Astrocyte (in vitro differentiated cells and primary cell): ENCODE data around the gene COX7B2. TPM values are rescaled to one million over a fixed set of nuclear protein-coding genes. Genes with fewer than 3 reads are reported as not detected.

Experiments
- DNase-seq: peaks from one replicate; pipeline ENCODE4 v3.0.0-alpha.2; 2010; ENCODE audit warnings: low read depth
- FAIRE-seq: peaks from 2 replicates; lab custom pipeline; 2011; peaks lifted over from hg19 to GRCh38; lab: Jason Lieb, UNC
- H2AFZ ChIP-seq: 2 replicates; pipeline ENCODE4 v1.6.0; 2012; ENCODE audit warnings: low read depth, low read length, inconsistent platforms
- H3K27ac ChIP-seq: 2 replicates; pipeline ENCODE4 v1.5.1; 2011; ENCODE audit warnings: low read depth, low read length, inconsistent platforms
- H3K27me3 ChIP-seq: 2 replicates; pipeline ENCODE4 v1.6.0; 2011; ENCODE audit warnings: low read length, inconsistent platforms; ENCODE audit not compliant: insufficient read depth
- H3K36me3 ChIP-seq: 2 replicates; pipeline ENCODE4 v1.5.1; 2011; ENCODE audit warnings: low read length, inconsistent platforms; ENCODE audit not compliant: insufficient read depth
- H3K4me1 ChIP-seq: 2 replicates; pipeline ENCODE4 v1.5.1; 2011; ENCODE audit warnings: low read length, inconsistent platforms; ENCODE audit not compliant: insufficient read depth
- H3K4me2 ChIP-seq: 2 replicates; pipeline ENCODE4 v1.6.0; 2012; ENCODE audit warnings: low read length, inconsistent platforms
- H3K4me3 ChIP-seq: 2 replicates; pipeline ENCODE4 v1.5.1; 2011; ENCODE audit warnings: low read depth, mild to moderate bottlenecking, low read length, inconsistent platforms; ENCODE audit not compliant: insufficient read depth
- H3K79me2 ChIP-seq: 2 replicates; pipeline ENCODE4 v1.6.0; 2012; ENCODE audit warnings: mild to moderate bottlenecking, low read length, inconsistent platforms; ENCODE audit not compliant: insufficient read depth
- H3K9ac ChIP-seq: 2 replicates; pipeline ENCODE4 v1.6.0; 2012; ENCODE audit warnings: mild to moderate bottlenecking, low read length, inconsistent platforms
- H3K9me3 ChIP-seq: 2 replicates; pipeline ENCODE4 v1.5.1; 2012; ENCODE audit warnings: low read depth, mild to moderate bottlenecking, low read length, inconsistent platforms; ENCODE audit not compliant: insufficient read depth
- H4K20me1 ChIP-seq: 2 replicates; pipeline ENCODE4 v1.6.0; 2012; ENCODE audit warnings: low read length, inconsistent platforms; ENCODE audit not compliant: insufficient read depth
- H3K27ac Mint-ChIP-seq: one replicate; pipeline ENCODE4 v1.8.0; 2021; ENCODE audit warnings: mild to moderate bottlenecking, mixed read lengths; ENCODE audit not compliant: unreplicated experiment
- H3K27me3 Mint-ChIP-seq: one replicate; pipeline ENCODE4 v1.8.0; 2021; ENCODE audit warnings: low read depth, mixed read lengths; ENCODE audit not compliant: unreplicated experiment
- H3K36me3 Mint-ChIP-seq: one replicate; pipeline ENCODE4 v1.8.0; 2021; ENCODE audit warnings: low read depth, mixed read lengths; ENCODE audit not compliant: unreplicated experiment
- H3K4me1 Mint-ChIP-seq: one replicate; pipeline ENCODE4 v1.8.0; 2021; ENCODE audit warnings: low read depth, mixed read lengths; ENCODE audit not compliant: unreplicated experiment
- H3K4me3 Mint-ChIP-seq: one replicate; pipeline ENCODE4 v1.8.0; 2021; ENCODE audit warnings: mild to moderate bottlenecking, moderate library complexity, mixed read lengths; ENCODE audit not compliant: unreplicated experiment
- H3K9me3 Mint-ChIP-seq: one replicate; pipeline ENCODE4 v1.8.0; 2021; ENCODE audit warnings: mild to moderate bottlenecking, mixed read lengths; ENCODE audit not compliant: unreplicated experiment
- EZH2 ChIP-seq: IDR thresholded peaks from 2 replicates; pipeline ENCODE4 v1.6.1; 2012; ENCODE audit warnings: mild to moderate bottlenecking, low read length, inconsistent platforms; ENCODE audit not compliant: insufficient read depth
- total RNA-seq: library from RNA; stranded (reverse); gene quantifications from 2 replicates; pipeline ENCODE4 v1.2.1, GENCODE V29; 2021
- TF ChIP-seq, protein P1 (sequence below): IDR thresholded peaks from 2 replicates; pipeline ENCODE4 v1.5.1; 2011; ENCODE audit warnings: low read depth, mild to moderate bottlenecking, inconsistent platforms, low read length, moderate library complexity; ENCODE audit not compliant: insufficient read depth

The COX7B2 gene
- total RNA-seq, 1 donor from 2014 or later, result not detected

GRCh38 chr4:46946919-46947536 lies 38.0 kb upstream of the COX7B2 start:
- peak overlapping the region; percentile 31 for H2AFZ ChIP-seq
- no peaks in the 10 kb centered on the region for H3K27me3 ChIP-seq
- DNase-seq, result peak; percentile 35
- H3K9ac ChIP-seq, result peak overlapping the region; percentile 22
- peak overlapping the region; percentile 31 for H3K4me2 ChIP-seq
- H3K9me3 ChIP-seq, result no peaks in the 10 kb centered on the region
- no peak overlapping the region for H3K4me3 Mint-ChIP-seq
- H3K9me3 Mint-ChIP-seq, result no peaks in the 10 kb centered on the region
- no peaks in the 10 kb centered on the region for H4K20me1 ChIP-seq
- peaks cover 5% of the 10 kb centered on the region for H3K4me1 Mint-ChIP-seq
- no peaks in the 10 kb centered on the region for H3K36me3 Mint-ChIP-seq
- H3K27ac Mint-ChIP-seq, result peak overlapping the region; percentile 78
- H3K36me3 ChIP-seq, result no peaks in the 10 kb centered on the region
- no peaks in the 10 kb centered on the region for H3K4me1 ChIP-seq
- TF ChIP-seq, protein P1, sequence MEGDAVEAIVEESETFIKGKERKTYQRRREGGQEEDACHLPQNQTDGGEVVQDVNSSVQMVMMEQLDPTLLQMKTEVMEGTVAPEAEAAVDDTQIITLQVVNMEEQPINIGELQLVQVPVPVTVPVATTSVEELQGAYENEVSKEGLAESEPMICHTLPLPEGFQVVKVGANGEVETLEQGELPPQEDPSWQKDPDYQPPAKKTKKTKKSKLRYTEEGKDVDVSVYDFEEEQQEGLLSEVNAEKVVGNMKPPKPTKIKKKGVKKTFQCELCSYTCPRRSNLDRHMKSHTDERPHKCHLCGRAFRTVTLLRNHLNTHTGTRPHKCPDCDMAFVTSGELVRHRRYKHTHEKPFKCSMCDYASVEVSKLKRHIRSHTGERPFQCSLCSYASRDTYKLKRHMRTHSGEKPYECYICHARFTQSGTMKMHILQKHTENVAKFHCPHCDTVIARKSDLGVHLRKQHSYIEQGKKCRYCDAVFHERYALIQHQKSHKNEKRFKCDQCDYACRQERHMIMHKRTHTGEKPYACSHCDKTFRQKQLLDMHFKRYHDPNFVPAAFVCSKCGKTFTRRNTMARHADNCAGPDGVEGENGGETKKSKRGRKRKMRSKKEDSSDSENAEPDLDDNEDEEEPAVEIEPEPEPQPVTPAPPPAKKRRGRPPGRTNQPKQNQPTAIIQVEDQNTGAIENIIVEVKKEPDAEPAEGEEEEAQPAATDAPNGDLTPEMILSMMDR, result no peak
- no peak for TF ChIP-seq EZH2
- peak overlapping the region; percentile 45 for H3K27ac ChIP-seq
- no peaks in the 10 kb centered on the region for H3K79me2 ChIP-seq
- H3K4me3 ChIP-seq, result no peak overlapping the region
- H3K27me3 Mint-ChIP-seq, result peaks cover 1% of the 10 kb centered on the region
- no peak for FAIRE-seq

DNA sequence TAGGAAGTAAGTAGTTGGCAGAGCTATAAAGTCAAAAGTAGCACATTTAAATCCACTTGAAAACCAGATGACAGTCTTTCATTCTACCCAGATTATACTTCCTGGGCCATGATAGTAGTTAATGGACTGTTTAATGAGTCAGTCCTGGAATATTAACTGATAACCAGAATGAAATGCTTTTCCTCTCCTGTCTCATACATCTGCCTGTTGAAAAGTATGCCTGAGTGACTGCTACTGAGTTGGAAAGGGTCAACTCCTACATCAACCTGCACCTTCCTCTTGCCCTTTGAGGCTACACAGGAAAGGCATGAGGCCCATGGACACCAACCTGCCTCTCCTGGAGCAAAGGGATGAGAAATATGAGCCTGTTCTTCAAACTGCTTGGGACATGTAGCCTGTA lies 36.0 kb upstream of the COX7B2 start:
- FAIRE-seq (no peak), DNase-seq (no peak)
- H3K4me1 Mint-ChIP-seq, result peaks cover 1% of the 10 kb centered on the region
- H3K4me2 ChIP-seq, result no peak overlapping the region
- H3K9ac ChIP-seq, result no peak overlapping the region
- H3K27me3 Mint-ChIP-seq, result peaks cover 1% of the 10 kb centered on the region
- H3K9me3 ChIP-seq, result no peaks in the 10 kb centered on the region
- H3K79me2 ChIP-seq, result no peaks in the 10 kb centered on the region
- no peaks in the 10 kb centered on the region for H3K36me3 Mint-ChIP-seq
- H3K4me3 Mint-ChIP-seq, result no peak overlapping the region
- TF ChIP-seq, protein P1, result no peak
- no peak for TF ChIP-seq EZH2
- no peaks in the 10 kb centered on the region for H3K36me3 ChIP-seq
- no peaks in the 10 kb centered on the region for H3K27me3 ChIP-seq
- no peak overlapping the region for H3K4me3 ChIP-seq
- H3K4me1 ChIP-seq, result no peaks in the 10 kb centered on the region
- no peak overlapping the region for H3K27ac ChIP-seq
- H3K9me3 Mint-ChIP-seq, result no peaks in the 10 kb centered on the region
- H3K27ac Mint-ChIP-seq, result no peak overlapping the region
- no peak overlapping the region for H2AFZ ChIP-seq
- no peaks in the 10 kb centered on the region for H4K20me1 ChIP-seq

DNA sequence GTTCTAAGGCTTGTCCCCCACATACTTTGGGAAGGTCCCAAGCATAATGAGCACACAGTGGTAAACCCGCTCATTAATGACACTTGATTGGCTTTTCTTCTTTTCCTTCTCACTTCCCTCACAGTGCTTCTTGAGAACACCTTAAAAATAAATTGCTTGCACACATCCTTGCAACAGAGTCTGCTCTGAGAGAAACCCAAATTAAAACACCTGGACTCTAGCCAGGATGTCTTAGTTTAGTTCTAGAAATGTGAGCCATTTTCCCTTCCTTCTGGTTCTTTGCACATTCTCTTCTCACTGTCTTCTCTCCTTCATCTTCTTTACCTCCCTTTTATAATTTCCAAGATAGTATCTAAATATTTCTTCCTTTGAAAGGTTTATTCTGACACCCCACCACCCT lies 35.3 kb upstream of the COX7B2 start:
- H3K4me1 ChIP-seq, result no peaks in the 10 kb centered on the region
- H3K4me3 ChIP-seq, result no peak overlapping the region
- Mint-ChIP-seq H3K27ac (no peak overlapping the region), H3K36me3 (no peaks in the 10 kb centered on the region), H3K27me3 (peaks cover 1% of the 10 kb centered on the region), H3K4me3 (no peak overlapping the region), H3K4me1 (peaks cover 1% of the 10 kb centered on the region), H3K9me3 (no peaks in the 10 kb centered on the region)
- TF ChIP-seq, protein P1, result no peak
- TF ChIP-seq EZH2, result no peak
- H3K27me3 ChIP-seq, result no peaks in the 10 kb centered on the region
- no peaks in the 10 kb centered on the region for H3K79me2 ChIP-seq
- H3K9ac ChIP-seq, result no peak overlapping the region
- H3K36me3 ChIP-seq, result no peaks in the 10 kb centered on the region
- H3K9me3 ChIP-seq, result no peaks in the 10 kb centered on the region
- H2AFZ ChIP-seq, result no peak overlapping the region
- H4K20me1 ChIP-seq, result no peaks in the 10 kb centered on the region
- no peak overlapping the region for H3K4me2 ChIP-seq
- no peak for DNase-seq
- no peak for FAIRE-seq
- no peak overlapping the region for H3K27ac ChIP-seq
